ENCODE measurements around the gene PPP1CB.

The PPP1CB gene

DNA sequence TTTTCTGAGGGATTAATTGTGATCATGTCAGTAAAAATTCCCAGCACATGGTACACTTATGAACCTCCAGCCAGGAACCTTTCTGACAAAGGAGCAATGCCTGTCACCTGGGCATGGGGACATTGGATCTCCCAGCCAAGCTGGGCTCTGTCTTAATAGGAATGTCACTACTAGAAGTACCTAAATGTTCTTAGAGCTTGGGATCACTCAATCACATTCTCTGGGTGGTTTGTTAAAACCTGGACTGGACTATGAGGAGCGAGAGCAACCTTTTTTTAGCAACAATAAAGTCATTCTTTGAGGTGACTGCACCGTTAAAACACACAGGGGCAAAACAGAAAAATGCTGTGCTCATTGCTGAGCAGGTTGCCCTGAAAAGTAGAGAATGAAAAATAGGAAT is 6.4 kb upstream of the PPP1CB start:
- no peak overlapping the region for H3K9ac ChIP-seq (ENCODE audit: low read length)
- H3F3A ChIP-seq (ENCODE audit: insufficient read depth, low read length): peaks cover 4% of the 10 kb centered on the region; the same call in 1 of the 2 replicates
- H3K27ac ChIP-seq (ENCODE audit: low read length): no peak overlapping the region
- H2AFZ ChIP-seq (ENCODE audit: low read length): no peak overlapping the region
- H3K4me1 ChIP-seq (ENCODE audit: low read length): peaks cover 20% of the 10 kb centered on the region
- no peaks in the 10 kb centered on the region for H3K36me3 ChIP-seq (replicated peaks; ENCODE audit: insufficient read depth, low read length)
- no peaks in the 10 kb centered on the region for H3K9me3 ChIP-seq (replicated peaks; ENCODE audit: insufficient read depth, low read length)
- H3K27me3 ChIP-seq (replicated peaks; ENCODE audit: insufficient read depth, low read length): no peaks in the 10 kb centered on the region
- no peak overlapping the region for H3K4me2 ChIP-seq (ENCODE audit: low read depth, low read length)
- no peaks in the 10 kb centered on the region for H4K20me1 ChIP-seq (ENCODE audit: insufficient read depth, low read length)
- no peak overlapping the region for H3K4me3 ChIP-seq (ENCODE audit: low read length)
- no peaks in the 10 kb centered on the region for H3K79me2 ChIP-seq (ENCODE audit: low read length)
- no peak for DNase-seq
- TF ChIP-seq EZH2phosphoT487 (IDR thresholded peaks at IDR 0.05; ENCODE audit: low read length): no peak
- TF ChIP-seq, protein P1, sequence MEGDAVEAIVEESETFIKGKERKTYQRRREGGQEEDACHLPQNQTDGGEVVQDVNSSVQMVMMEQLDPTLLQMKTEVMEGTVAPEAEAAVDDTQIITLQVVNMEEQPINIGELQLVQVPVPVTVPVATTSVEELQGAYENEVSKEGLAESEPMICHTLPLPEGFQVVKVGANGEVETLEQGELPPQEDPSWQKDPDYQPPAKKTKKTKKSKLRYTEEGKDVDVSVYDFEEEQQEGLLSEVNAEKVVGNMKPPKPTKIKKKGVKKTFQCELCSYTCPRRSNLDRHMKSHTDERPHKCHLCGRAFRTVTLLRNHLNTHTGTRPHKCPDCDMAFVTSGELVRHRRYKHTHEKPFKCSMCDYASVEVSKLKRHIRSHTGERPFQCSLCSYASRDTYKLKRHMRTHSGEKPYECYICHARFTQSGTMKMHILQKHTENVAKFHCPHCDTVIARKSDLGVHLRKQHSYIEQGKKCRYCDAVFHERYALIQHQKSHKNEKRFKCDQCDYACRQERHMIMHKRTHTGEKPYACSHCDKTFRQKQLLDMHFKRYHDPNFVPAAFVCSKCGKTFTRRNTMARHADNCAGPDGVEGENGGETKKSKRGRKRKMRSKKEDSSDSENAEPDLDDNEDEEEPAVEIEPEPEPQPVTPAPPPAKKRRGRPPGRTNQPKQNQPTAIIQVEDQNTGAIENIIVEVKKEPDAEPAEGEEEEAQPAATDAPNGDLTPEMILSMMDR (IDR thresholded peaks at IDR 0.05; ENCODE audit: low read length): no peak
- no peak for TF ChIP-seq EZH2 (optimal IDR thresholded peaks at IDR 0.05; ENCODE audit: low read depth, low read length)
- H3K9me2 ChIP-seq (replicated peaks; ENCODE audit: insufficient read depth, low read length): no peaks in the 10 kb centered on the region

DNA sequence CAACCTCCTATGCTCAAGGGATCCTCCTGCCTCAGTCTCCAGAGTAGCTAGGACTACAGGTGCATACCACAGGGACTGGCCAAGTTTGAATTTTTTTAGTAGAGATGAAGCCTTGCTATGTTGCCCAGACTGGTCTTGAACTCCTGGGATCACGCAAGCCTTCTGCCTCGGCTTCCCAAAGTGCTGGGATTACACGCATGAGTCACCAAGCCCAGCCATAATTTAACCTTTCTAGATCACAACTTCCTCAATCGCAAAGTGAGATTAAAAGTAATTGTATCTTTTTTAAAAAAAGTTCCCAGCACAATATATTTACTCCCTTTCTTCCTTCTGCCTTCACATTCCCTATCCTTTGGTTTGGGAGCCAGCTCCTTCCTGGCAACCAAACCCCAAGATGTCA is 5.8 kb upstream of the PPP1CB start:
- DNase-seq: no peak
- Histone ChIP-seq H3K9ac (ENCODE audit: low read length) (no peak overlapping the region), H3K9me3 (replicated peaks; ENCODE audit: insufficient read depth, low read length) (no peaks in the 10 kb centered on the region), H3K27ac (ENCODE audit: low read length) (no peak overlapping the region), H3K36me3 (replicated peaks; ENCODE audit: insufficient read depth, low read length) (no peaks in the 10 kb centered on the region), H3K27me3 (replicated peaks; ENCODE audit: insufficient read depth, low read length) (no peaks in the 10 kb centered on the region), H3K9me2 (replicated peaks; ENCODE audit: insufficient read depth, low read length) (no peaks in the 10 kb centered on the region), H3K79me2 (ENCODE audit: low read length) (no peaks in the 10 kb centered on the region; the same call in 1 of the 2 replicates), H2AFZ (ENCODE audit: low read length) (no peak overlapping the region), H3K4me2 (ENCODE audit: low read depth, low read length) (no peak overlapping the region), H3K4me1 (ENCODE audit: low read length) (peaks cover 25% of the 10 kb centered on the region), H4K20me1 (ENCODE audit: insufficient read depth, low read length) (no peaks in the 10 kb centered on the region), H3F3A (ENCODE audit: insufficient read depth, low read length) (peaks cover 10% of the 10 kb centered on the region), H3K4me3 (ENCODE audit: low read length) (no peak overlapping the region)
- TF ChIP-seq, protein P1 (IDR thresholded peaks at IDR 0.05; ENCODE audit: low read length): no peak
- TF ChIP-seq EZH2 (optimal IDR thresholded peaks at IDR 0.05; ENCODE audit: low read depth, low read length): no peak
- no peak for TF ChIP-seq EZH2phosphoT487 (IDR thresholded peaks at IDR 0.05; ENCODE audit: low read length)

DNA sequence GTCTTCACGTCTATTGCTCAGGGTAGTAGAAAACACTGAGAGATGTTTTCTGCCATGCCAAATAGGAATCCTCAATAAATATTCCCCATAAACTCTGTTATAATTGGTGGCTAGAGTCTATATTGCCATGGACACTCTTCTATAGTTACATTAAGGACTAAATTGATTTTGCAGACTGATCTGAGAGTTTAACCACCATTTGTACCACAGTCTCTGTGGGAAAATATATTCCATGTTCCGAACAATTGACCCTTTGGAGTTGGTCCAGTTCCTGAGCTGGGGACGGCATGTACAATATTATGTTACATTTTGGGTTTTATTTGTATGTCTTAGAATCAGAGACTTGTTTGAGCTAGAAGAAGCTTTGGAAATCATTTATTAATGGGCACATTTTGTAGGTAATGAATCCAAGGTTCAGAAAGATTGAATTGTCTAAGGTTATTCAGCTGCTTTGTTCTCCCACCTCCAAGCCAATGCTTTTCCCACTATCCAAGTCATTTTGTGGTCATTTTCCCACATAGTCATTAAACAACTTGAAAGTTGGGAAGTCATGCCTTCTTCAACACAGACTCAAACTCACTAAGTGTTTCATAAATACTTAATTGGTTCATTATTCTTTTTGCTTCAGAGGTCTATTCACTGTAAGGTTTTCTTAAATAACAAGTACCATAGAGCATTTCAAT is 5.1 kb upstream of the PPP1CB start:
- H3K27ac ChIP-seq (ENCODE audit: low read length): no peak overlapping the region
- H2AFZ ChIP-seq (ENCODE audit: low read length): no peak overlapping the region
- peaks cover 15% of the 10 kb centered on the region for H3F3A ChIP-seq (ENCODE audit: insufficient read depth, low read length)
- H3K4me1 ChIP-seq (ENCODE audit: low read length): peaks cover 25% of the 10 kb centered on the region
- no peak overlapping the region for H3K4me2 ChIP-seq (ENCODE audit: low read depth, low read length)
- H3K27me3 ChIP-seq (replicated peaks; ENCODE audit: insufficient read depth, low read length): no peaks in the 10 kb centered on the region
- DNase-seq: no peak
- no peaks in the 10 kb centered on the region for H3K9me3 ChIP-seq (replicated peaks; ENCODE audit: insufficient read depth, low read length)
- TF ChIP-seq, protein P1 (IDR thresholded peaks at IDR 0.05; ENCODE audit: low read length): no peak
- TF ChIP-seq EZH2 (optimal IDR thresholded peaks at IDR 0.05; ENCODE audit: low read depth, low read length) (no peak), EZH2phosphoT487 (IDR thresholded peaks at IDR 0.05; ENCODE audit: low read length) (no peak)
- no peak overlapping the region for H3K4me3 ChIP-seq (ENCODE audit: low read length)
- no peaks in the 10 kb centered on the region; the same call in 1 of the 2 replicates for H3K79me2 ChIP-seq (ENCODE audit: low read length)
- H3K36me3 ChIP-seq (replicated peaks; ENCODE audit: insufficient read depth, low read length): no peaks in the 10 kb centered on the region
- H4K20me1 ChIP-seq (ENCODE audit: insufficient read depth, low read length): no peaks in the 10 kb centered on the region
- H3K9ac ChIP-seq (ENCODE audit: low read length): no peak overlapping the region
- H3K9me2 ChIP-seq (replicated peaks; ENCODE audit: insufficient read depth, low read length): no peaks in the 10 kb centered on the region
